Ascending aorta (tissue), 2 donors: ENCODE data around the gene S100A8. TPM values are rescaled to one million over a fixed set of nuclear protein-coding genes. Genes with fewer than 3 reads are reported as not detected.

Experiments used
- DNase-seq, 2 donors: peaks; one replicate each; pipeline ENCODE4 v3.0.0-alpha.2; 2019; ENCODE audit warnings: low spot score in 2 of 2
- H3K27ac ChIP-seq, 2 donors: fragments of 200-600 bp; sonication (generic); one replicate each; pipeline ENCODE4 v1.5.1; 2016 to 2017; ENCODE audit warnings: mild to moderate bottlenecking in 1 of 2
- H3K27me3 ChIP-seq: fragments of 200-600 bp; sonication (generic); one replicate; pipeline ENCODE4 v1.5.1; 2017
- H3K36me3 ChIP-seq, 2 donors: fragments of 200-600 bp; sonication (generic); one replicate each; pipeline ENCODE4 v1.5.1; 2016
- H3K4me1 ChIP-seq, 2 donors: fragments of 200-600 bp; sonication (generic); one replicate each; pipeline ENCODE4 v1.5.1; 2016 to 2017; ENCODE audit warnings: mild to moderate bottlenecking in 1 of 2
- H3K4me3 ChIP-seq, 2 donors: fragments of 200-600 bp; sonication (generic); one replicate each; pipeline ENCODE4 v1.5.1; 2016 to 2017; ENCODE audit warnings: mild to moderate bottlenecking in 1 of 2
- H3K9me3 ChIP-seq, 2 donors: fragments of 200-600 bp; sonication (generic); one replicate each; pipeline ENCODE4 v1.5.1; 2016
- intact Hi-C: fragments of 100-400 bp; cut with DNase I; formaldehyde crosslinking; loops from one replicate; pipeline ENCODE4 v1.15.1; 2023
- total RNA-seq: library from RNA; depleted of rRNA; stranded (reverse); fragments of >200 nt; gene quantifications from one replicate; pipeline ENCODE4 v1.1.0, GENCODE V29; 2016
- TF ChIP-seq, protein P1 (sequence below), 3 experiments: fragments of 200-600 bp in 2 of 3; fragments of 450-650 bp in 1 of 3; sonication (generic) in 2 of 3; IDR thresholded peaks; one replicate each; pipeline ENCODE4 v1.5.1; 2016 to 2019; ENCODE audit warnings: antibody characterized with exemption in 3 of 3, mild to moderate bottlenecking in 1 of 3, moderate library complexity in 1 of 3

S100A8 gene
- total RNA-seq, 1 donor from 2014 or later = 33.5 TPM

DNA sequence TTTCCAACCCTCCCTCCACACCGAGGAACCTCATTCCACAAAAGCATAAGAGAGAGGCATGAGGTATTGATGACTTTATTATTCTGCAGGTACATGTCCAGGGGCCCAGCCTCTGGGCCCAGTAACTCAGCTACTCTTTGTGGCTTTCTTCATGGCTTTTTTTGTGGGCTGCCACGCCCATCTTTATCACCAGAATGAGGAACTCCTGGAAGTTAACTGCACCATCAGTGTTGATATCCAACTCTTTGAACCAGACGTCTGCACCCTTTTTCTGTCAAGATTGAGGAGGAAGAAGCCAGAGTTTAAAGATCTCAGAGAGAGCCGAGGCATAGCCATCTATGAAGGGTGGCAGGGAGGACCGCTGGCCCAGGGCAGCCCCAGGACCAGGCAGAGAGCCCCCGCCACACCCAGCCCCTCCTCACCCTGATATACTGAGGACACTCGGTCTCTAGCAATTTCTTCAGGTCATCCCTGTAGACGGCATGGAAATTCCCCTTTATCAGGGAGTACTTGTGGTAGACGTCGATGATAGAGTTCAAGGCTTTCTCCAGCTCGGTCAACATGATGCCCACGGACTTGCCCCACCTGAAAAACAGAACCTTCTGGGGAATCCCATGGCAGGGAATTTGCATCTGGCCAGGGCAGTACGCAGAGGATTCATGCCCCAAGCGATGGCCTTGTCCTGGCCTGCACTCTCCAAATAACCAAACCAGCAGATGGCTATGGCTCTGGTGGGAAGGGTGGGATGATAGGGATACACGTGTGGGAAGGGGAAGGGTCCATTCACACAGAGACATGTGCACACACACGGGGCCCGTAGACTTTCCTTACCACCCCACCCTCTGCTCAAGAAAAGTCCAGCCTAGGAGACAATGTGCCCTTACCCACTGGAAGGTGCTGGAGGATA, 647 bp downstream of the S100A8 start:
- H3K9me3 ChIP-seq = no peaks in the 10 kb centered on the region
- no peak for DNase-seq
- no peaks in the 10 kb centered on the region for H3K27me3 ChIP-seq
- intact Hi-C loops = no loop called here
- no peaks in the 10 kb centered on the region for H3K36me3 ChIP-seq
- H3K27ac ChIP-seq = no peak overlapping the region
- no peak overlapping the region for H3K4me3 ChIP-seq
- H3K4me1 ChIP-seq = no peaks in the 10 kb centered on the region
- TF ChIP-seq, protein P1, sequence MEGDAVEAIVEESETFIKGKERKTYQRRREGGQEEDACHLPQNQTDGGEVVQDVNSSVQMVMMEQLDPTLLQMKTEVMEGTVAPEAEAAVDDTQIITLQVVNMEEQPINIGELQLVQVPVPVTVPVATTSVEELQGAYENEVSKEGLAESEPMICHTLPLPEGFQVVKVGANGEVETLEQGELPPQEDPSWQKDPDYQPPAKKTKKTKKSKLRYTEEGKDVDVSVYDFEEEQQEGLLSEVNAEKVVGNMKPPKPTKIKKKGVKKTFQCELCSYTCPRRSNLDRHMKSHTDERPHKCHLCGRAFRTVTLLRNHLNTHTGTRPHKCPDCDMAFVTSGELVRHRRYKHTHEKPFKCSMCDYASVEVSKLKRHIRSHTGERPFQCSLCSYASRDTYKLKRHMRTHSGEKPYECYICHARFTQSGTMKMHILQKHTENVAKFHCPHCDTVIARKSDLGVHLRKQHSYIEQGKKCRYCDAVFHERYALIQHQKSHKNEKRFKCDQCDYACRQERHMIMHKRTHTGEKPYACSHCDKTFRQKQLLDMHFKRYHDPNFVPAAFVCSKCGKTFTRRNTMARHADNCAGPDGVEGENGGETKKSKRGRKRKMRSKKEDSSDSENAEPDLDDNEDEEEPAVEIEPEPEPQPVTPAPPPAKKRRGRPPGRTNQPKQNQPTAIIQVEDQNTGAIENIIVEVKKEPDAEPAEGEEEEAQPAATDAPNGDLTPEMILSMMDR (IDR thresholded peaks at IDR 0.05) = no peak

DNA sequence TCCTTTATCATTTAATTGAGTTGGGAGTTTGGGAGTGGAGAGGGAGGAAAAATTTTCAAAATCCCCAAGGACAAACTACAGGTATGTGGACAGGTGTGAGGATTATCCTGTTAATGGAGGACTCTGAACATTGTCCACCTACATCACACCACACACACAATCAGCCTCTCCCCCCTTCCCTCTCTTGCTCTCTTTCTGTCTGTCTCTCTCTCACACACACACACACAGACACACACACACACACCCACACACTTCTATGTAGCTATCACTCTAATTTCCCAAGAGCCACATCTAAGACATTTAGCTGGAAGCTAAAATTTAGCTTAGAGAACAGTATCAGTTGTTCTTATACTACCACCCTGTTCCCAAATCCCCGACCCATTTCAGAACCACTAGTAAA, 1.5 kb downstream of the S100A8 start:
- H3K36me3 ChIP-seq = no peaks in the 10 kb centered on the region
- no peak overlapping the region for H3K4me3 ChIP-seq
- H3K4me1 ChIP-seq = no peaks in the 10 kb centered on the region
- TF ChIP-seq, protein P1 (IDR thresholded peaks at IDR 0.05) = no peak
- H3K27me3 ChIP-seq = no peaks in the 10 kb centered on the region
- intact Hi-C loops = no loop called here
- DNase-seq = no peak
- H3K27ac ChIP-seq = no peak overlapping the region
- H3K9me3 ChIP-seq = no peaks in the 10 kb centered on the region

DNA sequence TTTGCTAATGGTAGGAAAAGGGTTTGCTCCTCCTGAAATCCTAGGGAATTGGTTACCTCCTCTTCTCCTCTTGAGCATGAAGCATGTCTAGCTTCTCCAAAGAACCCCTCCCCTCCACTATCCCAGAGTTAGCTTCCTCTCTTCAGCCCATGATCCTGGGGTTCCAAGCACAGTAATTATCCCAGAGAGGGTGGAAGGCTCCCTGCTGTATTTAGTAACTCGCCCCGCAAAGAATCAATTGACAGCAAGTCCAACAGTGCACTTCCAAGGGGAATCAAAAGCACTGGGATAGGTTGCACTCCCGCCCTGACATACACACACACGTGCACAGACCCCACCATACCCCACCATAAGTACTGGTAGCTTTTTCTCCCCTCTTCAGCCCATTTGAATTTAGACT, 3.1 kb downstream of the S100A8 start:
- H3K36me3 ChIP-seq = no peaks in the 10 kb centered on the region
- no peak for DNase-seq
- no peak overlapping the region for H3K4me3 ChIP-seq
- no peaks in the 10 kb centered on the region for H3K27me3 ChIP-seq
- intact Hi-C loops = no loop called here
- H3K9me3 ChIP-seq = no peaks in the 10 kb centered on the region
- H3K4me1 ChIP-seq = no peaks in the 10 kb centered on the region
- TF ChIP-seq, protein P1 (IDR thresholded peaks at IDR 0.05) = no peak
- H3K27ac ChIP-seq = no peak overlapping the region

DNA sequence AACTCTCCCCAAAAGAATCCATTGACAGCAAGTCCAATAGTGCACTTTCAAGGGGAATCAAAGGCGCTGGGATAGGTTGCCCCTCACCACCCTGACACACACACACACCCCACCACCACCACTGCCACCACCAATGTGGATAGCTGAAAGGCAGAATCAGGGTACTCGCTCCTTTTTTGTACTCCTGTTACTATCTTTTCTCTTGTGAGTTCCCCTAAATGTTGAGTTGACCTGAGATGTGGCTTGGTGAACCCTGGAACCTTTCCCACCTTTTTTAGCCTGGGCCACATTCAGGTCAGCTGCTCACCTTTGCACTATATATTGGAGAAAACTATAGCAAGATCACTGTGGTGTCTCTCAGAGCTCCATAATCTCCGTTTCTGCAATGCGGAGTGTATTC, 3.9 kb downstream of the S100A8 start:
- no peak for DNase-seq
- Histone ChIP-seq H3K4me3 (no peak overlapping the region), H3K36me3 (no peaks in the 10 kb centered on the region), H3K27ac (no peak overlapping the region), H3K9me3 (peaks cover 0 to 3% of the 10 kb centered on the region in 2 donors), H3K4me1 (no peaks in the 10 kb centered on the region), H3K27me3 (no peaks in the 10 kb centered on the region)
- TF ChIP-seq, protein P1 (IDR thresholded peaks at IDR 0.05) = no peak
- intact Hi-C loops = no loop called here

DNA sequence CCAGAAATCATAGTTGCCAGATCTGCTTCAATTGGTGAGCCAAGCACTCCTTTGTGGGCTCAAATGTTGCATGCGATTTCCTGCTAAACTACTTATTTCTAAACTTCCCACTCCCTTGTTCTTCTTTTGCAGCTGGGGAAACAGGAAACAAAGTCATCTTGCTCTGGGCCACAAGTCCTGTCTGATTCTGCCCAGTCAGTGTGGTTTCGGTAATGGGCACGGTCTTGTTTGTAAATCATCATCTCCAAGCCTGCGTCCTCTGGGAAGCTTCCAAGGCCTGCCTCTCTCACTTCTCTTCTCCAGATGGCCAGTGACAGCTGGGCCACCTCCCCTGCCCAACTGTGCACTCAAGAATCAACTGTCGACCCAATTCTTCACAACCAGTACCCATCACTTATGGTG, 4.4 kb downstream of the S100A8 start:
- intact Hi-C loops = no loop called here
- Histone ChIP-seq H3K27me3 (no peaks in the 10 kb centered on the region), H3K27ac (no peak overlapping the region), H3K4me1 (no peaks in the 10 kb centered on the region), H3K4me3 (no peak overlapping the region), H3K36me3 (no peaks in the 10 kb centered on the region), H3K9me3 (peaks cover 0 to 4% of the 10 kb centered on the region in 2 donors)
- DNase-seq = peak; percentile 38 to 70
- TF ChIP-seq, protein P1 (IDR thresholded peaks at IDR 0.05) = no peak
